ENCODE results near the gene BCDIN3D. TPM values are rescaled to one million over a fixed set of nuclear protein-coding genes. Genes with fewer than 3 reads are reported as not detected.

Gene BCDIN3D
- polyA plus RNA-seq, 1 donor (not counting 4 experiments of a cell fraction or from before 2014, with no cell fraction given), result 3.7 TPM

GRCh38 chr12:49818241-49818895 lies 24.5 kb downstream of the BCDIN3D start:
- Histone ChIP-seq H3K79me2 (ENCODE audit: control insufficient read depth, insufficient read depth, low read length) (peaks cover 38% of the 10 kb centered on the region), H3K9me1 (ENCODE audit: control insufficient read depth, extremely low read depth, insufficient read depth, low read length) (no peaks in the 10 kb centered on the region), H4K20me1 (ENCODE audit: control insufficient read depth, extremely low read depth, insufficient read depth, low read length) (peaks cover 6% of the 10 kb centered on the region), H3K36me3 (ENCODE audit: control insufficient read depth in 2 of 2, extremely low read depth in 1 of 2, insufficient read depth in 2 of 2, low read length in 2 of 2) (peaks cover 6% of the 10 kb centered on the region in 2 experiments), H3K27me3 (ENCODE audit: control insufficient read depth, extremely low read depth, insufficient read depth, low read length) (no peaks in the 10 kb centered on the region), H3K9me3 (ENCODE audit: control insufficient read depth, low read depth, low read length) (no peaks in the 10 kb centered on the region), H3K9ac (ENCODE audit: control insufficient read depth, extremely low read depth, insufficient read depth, low read length) (no peak overlapping the region), H3K4me3 (ENCODE audit: control insufficient read depth in 2 of 3, extremely low read depth in 1 of 3, insufficient read depth in 2 of 3, low read depth in 1 of 3, low read length in 3 of 3) (no peak overlapping the region), H3K4me2 (ENCODE audit: control insufficient read depth, extremely low read depth, insufficient read depth, low read depth, low read length) (no peak overlapping the region), H3K4me1 (ENCODE audit: control insufficient read depth, extremely low read depth, insufficient read depth, low read length) (no peaks in the 10 kb centered on the region), H2AFZ (ENCODE audit: control insufficient read depth, low read length) (no peak overlapping the region), H3K27ac (ENCODE audit: control insufficient read depth, insufficient read depth, low read length) (no peak overlapping the region)
- TF ChIP-seq CTCF (optimal IDR thresholded peaks at IDR 0.05 in 1 of 3, IDR thresholded peaks at IDR 0.05 in 1 of 3, conservative IDR thresholded peaks at IDR 0.05 in 1 of 3; ENCODE audit: extremely low read depth in 1 of 3, insufficient read depth in 2 of 3, low read length in 3 of 3) (no peak), EZH2 (IDR thresholded peaks at IDR 0.05; ENCODE audit: low read length) (no peak)
- DNase-seq (ENCODE audit: low read depth, low spot score) (no peak), FAIRE-seq (no peak)
- dilution Hi-C loops (cut with MboI; ENCODE audit: extremely low pct_ligation_motif_present, low sequenced_read_pairs), result no loop called here

DNA sequence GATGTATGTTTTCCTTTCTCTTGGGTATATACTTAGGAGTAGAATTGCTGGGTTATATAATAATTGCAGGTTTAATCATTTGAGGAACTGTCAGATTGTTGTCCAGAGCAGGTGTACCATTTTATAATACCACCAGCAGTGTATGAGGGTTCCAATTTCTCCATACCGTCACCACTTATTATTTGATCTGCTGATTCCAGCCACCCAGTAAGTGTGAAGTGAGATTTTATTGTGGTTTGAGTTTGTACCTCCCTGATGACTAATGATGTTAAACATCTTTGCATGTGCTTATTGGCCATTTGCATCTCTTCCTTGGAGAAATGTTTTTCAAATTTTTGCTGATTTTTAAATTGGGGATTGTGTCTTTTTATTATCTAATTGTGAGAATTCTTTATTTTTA lies 29.8 kb downstream of the BCDIN3D start:
- FAIRE-seq, result no peak
- dilution Hi-C loops (cut with MboI; ENCODE audit: extremely low pct_ligation_motif_present, low sequenced_read_pairs), result no loop called here
- DNase-seq (ENCODE audit: low read depth, low spot score), result no peak
- no peak overlapping the region for H3K27ac ChIP-seq (ENCODE audit: control insufficient read depth, insufficient read depth, low read length)
- TF ChIP-seq EZH2 (IDR thresholded peaks at IDR 0.05; ENCODE audit: low read length) (no peak), CTCF (optimal IDR thresholded peaks at IDR 0.05 in 1 of 3, IDR thresholded peaks at IDR 0.05 in 1 of 3, conservative IDR thresholded peaks at IDR 0.05 in 1 of 3; ENCODE audit: extremely low read depth in 1 of 3, insufficient read depth in 2 of 3, low read length in 3 of 3) (no peak)
- no peaks in the 10 kb centered on the region for H3K9me1 ChIP-seq (ENCODE audit: control insufficient read depth, extremely low read depth, insufficient read depth, low read length)
- no peak overlapping the region for H2AFZ ChIP-seq (ENCODE audit: control insufficient read depth, low read length)
- H3K4me1 ChIP-seq (ENCODE audit: control insufficient read depth, extremely low read depth, insufficient read depth, low read length), result no peaks in the 10 kb centered on the region
- no peak overlapping the region for H3K4me2 ChIP-seq (ENCODE audit: control insufficient read depth, extremely low read depth, insufficient read depth, low read depth, low read length)
- peaks cover 22% of the 10 kb centered on the region for H3K79me2 ChIP-seq (ENCODE audit: control insufficient read depth, insufficient read depth, low read length)
- H4K20me1 ChIP-seq (ENCODE audit: control insufficient read depth, extremely low read depth, insufficient read depth, low read length), result no peaks in the 10 kb centered on the region
- H3K27me3 ChIP-seq (ENCODE audit: control insufficient read depth, extremely low read depth, insufficient read depth, low read length), result no peaks in the 10 kb centered on the region
- no peaks in the 10 kb centered on the region for H3K9me3 ChIP-seq (ENCODE audit: control insufficient read depth, low read depth, low read length)
- peaks cover 0 to 9% of the 10 kb centered on the region in 2 experiments for H3K36me3 ChIP-seq (ENCODE audit: control insufficient read depth in 2 of 2, extremely low read depth in 1 of 2, insufficient read depth in 2 of 2, low read length in 2 of 2)
- H3K4me3 ChIP-seq (ENCODE audit: control insufficient read depth in 2 of 3, extremely low read depth in 1 of 3, insufficient read depth in 2 of 3, low read depth in 1 of 3, low read length in 3 of 3), result no peak overlapping the region
- no peak overlapping the region for H3K9ac ChIP-seq (ENCODE audit: control insufficient read depth, extremely low read depth, insufficient read depth, low read length)

Measured in keratinocyte (primary cell).